ENCODE data around the gene ZDHHC13. TPM values are rescaled to one million over a fixed set of nuclear protein-coding genes. Genes with fewer than 3 reads are reported as not detected.

Gene ZDHHC13
- total and polyA plus RNA-seq, 10 of the 15 experiments (the other 5 are each of a cell fraction or from before 2014, with no cell fraction given) = 8.5 to 34.2 (median 20.4) TPM

GRCh38 chr11:19077965-19078364 is 39.0 kb upstream of the ZDHHC13 start:
- Histone ChIP-seq H3K9ac (ENCODE audit: control insufficient read depth, insufficient read depth, low read length) (no peak overlapping the region), H3K36me3 (ENCODE audit: control insufficient read depth in 2 of 2, insufficient read depth in 2 of 2, low read length in 1 of 2) (no peaks in the 10 kb centered on the region), H3K9me3 (replicated peaks; ENCODE audit: control insufficient read depth, insufficient read depth, low read length) (no peaks in the 10 kb centered on the region), H4K20me1 (ENCODE audit: control insufficient read depth, insufficient read depth) (peaks cover 2% of the 10 kb centered on the region; the same call in 1 of the 2 replicates), H3K79me2 (ENCODE audit: control insufficient read depth, insufficient read depth, low read length) (no peaks in the 10 kb centered on the region), H3K4me1 (ENCODE audit: control insufficient read depth, insufficient read depth, low read length) (no peaks in the 10 kb centered on the region), H2AFZ (ENCODE audit: control insufficient read depth, low read depth, low read length) (no peak overlapping the region), H3K27ac (ENCODE audit: control insufficient read depth, insufficient read depth) (no peak overlapping the region), H3K4me2 (ENCODE audit: control insufficient read depth, insufficient read depth) (no peak overlapping the region), H3K4me3 (no peak overlapping the region), H3K27me3 (replicated peaks in 1 of 2; ENCODE audit: control insufficient read depth in 2 of 2, insufficient read depth in 2 of 2, low read length in 1 of 2) (no peaks in the 10 kb centered on the region; a peak in 1 of 4 replicates)
- FAIRE-seq = no peak
- ChIA-PET POLR2A (interaction anchor here (0.6 kb wide), 1 partner anchor 1563 kb away, joined by 4 read pairs; no protein-coding TSS in a partner anchor), CTCF (interaction anchor here (0.5 to 5.1 kb wide), 27 partner anchors 9 to 828 kb away, joined by 3 to 26 read pairs (median 8); partner anchors contain the start of gene ZDHHC13), RAD21 (ENCODE audit: unreplicated experiment) (interaction anchor here (0.5 to 2.7 kb wide), 6 partner anchors 38 to 658 kb away, joined by 3 to 8 read pairs (median 4); partner anchors contain the start of gene ZDHHC13), SMC1A (ENCODE audit: uncharacterized antibody, unreplicated experiment) (interaction anchor here (0.7 to 2.1 kb wide), 7 partner anchors 10 to 274 kb away, joined by 3 to 8 read pairs (median 3); partner anchors contain the start of gene ZDHHC13)
- no TSS peak for BruUV-seq (replicated peaks)
- in situ Hi-C loops (cut with MboI) = loop anchor here (10.0 kb wide), 1 partner anchor 827 kb away; no protein-coding TSS in a partner anchor
- TF ChIP-seq YBX1 (IDR thresholded peaks at IDR 0.05) (no peak), SMARCA5 (IDR thresholded peaks at IDR 0.05) (no peak), PML (IDR thresholded peaks at IDR 0.05; ENCODE audit: low read length) (no peak), RBBP5 (conservative IDR thresholded peaks at IDR 0.05) (no peak), TAF1 (IDR thresholded peaks at IDR 0.05; ENCODE audit: borderline replicate concordance, low read depth, low read length) (no peak), MYB (IDR thresholded peaks at IDR 0.05; ENCODE audit: borderline replicate concordance, low read depth, low read length) (no peak), HDGF (IDR thresholded peaks at IDR 0.05) (no peak), PBX3 (IDR thresholded peaks at IDR 0.05; ENCODE audit: insufficient replicate concordance, low read depth, low read length) (no peak), POU2F2 (IDR thresholded peaks at IDR 0.05; ENCODE audit: borderline replicate concordance, low read depth, low read length) (no peak), ZSCAN29 (IDR thresholded peaks at IDR 0.05) (no peak), SP1 (IDR thresholded peaks at IDR 0.05; ENCODE audit: low read depth, low read length) (no peak), POLR2A (IDR thresholded peaks at IDR 0.05; ENCODE audit: low read depth, low read length) (no peak), CBFB (IDR thresholded peaks at IDR 0.05; ENCODE audit: low read depth) (no peak)
- TF ChIP-seq, protein P1, sequence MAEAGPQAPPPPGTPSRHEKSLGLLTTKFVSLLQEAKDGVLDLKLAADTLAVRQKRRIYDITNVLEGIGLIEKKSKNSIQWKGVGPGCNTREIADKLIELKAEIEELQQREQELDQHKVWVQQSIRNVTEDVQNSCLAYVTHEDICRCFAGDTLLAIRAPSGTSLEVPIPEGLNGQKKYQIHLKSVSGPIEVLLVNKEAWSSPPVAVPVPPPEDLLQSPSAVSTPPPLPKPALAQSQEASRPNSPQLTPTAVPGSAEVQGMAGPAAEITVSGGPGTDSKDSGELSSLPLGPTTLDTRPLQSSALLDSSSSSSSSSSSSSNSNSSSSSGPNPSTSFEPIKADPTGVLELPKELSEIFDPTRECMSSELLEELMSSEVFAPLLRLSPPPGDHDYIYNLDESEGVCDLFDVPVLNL (IDR thresholded peaks at IDR 0.05; ENCODE audit: low read depth, low read length) = no peak
- no peak for ATAC-seq
- no peak for DNase-seq (ENCODE audit: low read depth, low spot score)
- intact Hi-C loops (cut with micrococcal nuclease; ENCODE audit: unreplicated experiment) = loop anchor here (1.0 to 10.0 kb wide), 4 partner anchors 39 to 827 kb away; partner anchors contain the start of genes E2F8 and ZDHHC13
